Right renal cortex interstitium (tissue), 3 donors: Measurements from ENCODE around the gene ZBTB48. TPM values are rescaled to one million over a fixed set of nuclear protein-coding genes. Genes with fewer than 3 reads are reported as not detected.
"Not testable (repeated sequence)": the region's sequence is repeated elsewhere in the genome, so short reads cannot be mapped to it uniquely, and the experiment has no call there.

Experiments
- DNase-seq, 3 donors: peaks; one replicate each; pipeline ENCODE4 v3.0.0-alpha.2; 2013; ENCODE audit warnings: low read depth in 3 of 3, low spot score in 2 of 3
- polyA plus RNA-seq, 3 donors: library from polyadenylated mRNA; unstranded; fragments of 120-200 nt; gene quantifications; one replicate each; pipeline ENCODE4 v1.2.1, GENCODE V29; 2013; ENCODE audit not compliant: insufficient read length in 3 of 3

The ZBTB48 gene
- 10 to 100 TPM; 24.0 to 28.5 (median 26.6) TPM for polyA plus RNA-seq

GRCh38 chr1:6579374-6580118 is at the start of gene ZBTB48:
ZBTB48 (plus strand) TSS chr1:6579994; CDS start chr1:6580610, 616 bp downstream.
- DNase-seq: peak; percentile 94 to 98 (median 97)

GRCh38 chr1:6530504-6531160 is 49.2 kb upstream of the ZBTB48 start:
- no peak for DNase-seq

GRCh38 chr1:6531996-6532395 is 47.8 kb upstream of the ZBTB48 start:
- DNase-seq: no peak

GRCh38 chr1:6534248-6534822 is 45.5 kb upstream of the ZBTB48 start:
- DNase-seq: no peak

- no peak for DNase-seq
Measured at GRCh38 chr1:6535214-6535613, 44.6 kb upstream of the ZBTB48 start.

- no peak for DNase-seq
Measured at GRCh38 chr1:6536291-6536690, 43.5 kb upstream of the ZBTB48 start.

- DNase-seq: no peak
Measured at GRCh38 chr1:6538956-6539355, 40.8 kb upstream of the ZBTB48 start.

GRCh38 chr1:6544831-6545230 is 35.0 kb upstream of the ZBTB48 start:
- DNase-seq: no peak

- no peak for DNase-seq
Measured at GRCh38 chr1:6545276-6546112, 34.3 kb upstream of the ZBTB48 start.

- DNase-seq: no peak
Measured at GRCh38 chr1:6546326-6546725, 33.5 kb upstream of the ZBTB48 start.

GRCh38 chr1:6547301-6547700 is 32.5 kb upstream of the ZBTB48 start:
- no peak for DNase-seq

- DNase-seq: peak; percentile 86 to 90 (median 88)
Measured at GRCh38 chr1:6554031-6554906, 25.5 kb upstream of the ZBTB48 start, which contains the start of gene NOL9. NOL9 (minus strand) TSS chr1:6554513; CDS start chr1:6554502, 11 bp downstream.

GRCh38 chr1:6554907-6555778 is 24.7 kb upstream of the ZBTB48 start, which contains the start of gene TAS1R1:
TAS1R1 (plus strand) TSS chr1:6555307; CDS start chr1:6555374, 67 bp downstream.
- no peak for DNase-seq

- DNase-seq: no peak
Measured at GRCh38 chr1:6557597-6557996, 22.2 kb upstream of the ZBTB48 start.

GRCh38 chr1:6559161-6559560 is 20.6 kb upstream of the ZBTB48 start:
- DNase-seq: not testable (repeated sequence)

GRCh38 chr1:6560267-6560666 is 19.5 kb upstream of the ZBTB48 start:
- DNase-seq: no peak

GRCh38 chr1:6569033-6569432 is 10.8 kb upstream of the ZBTB48 start:
- DNase-seq: no peak

- no peak for DNase-seq
Measured at GRCh38 chr1:6570100-6570499, 9.7 kb upstream of the ZBTB48 start.

GRCh38 chr1:6570987-6571386 is 8.8 kb upstream of the ZBTB48 start:
- DNase-seq: no peak
